HUDEP-2 (cell line): Measurements from ENCODE around the gene RNF41.
A peak's percentile ranks its signal among the peaks of the same experiment; 100 is the strongest.
"Not testable (repeated sequence)": the region's sequence is repeated elsewhere in the genome, so short reads cannot be mapped to it uniquely, and the experiment has no call there.

Source experiments
- DNase-seq, 76 experiments: peaks; one replicate each; lab custom pipeline; 2025; ENCODE audit not compliant: unreplicated experiment in 76 of 76; lab: John Stamatoyannopoulos, UW

RNF41 gene

DNA sequence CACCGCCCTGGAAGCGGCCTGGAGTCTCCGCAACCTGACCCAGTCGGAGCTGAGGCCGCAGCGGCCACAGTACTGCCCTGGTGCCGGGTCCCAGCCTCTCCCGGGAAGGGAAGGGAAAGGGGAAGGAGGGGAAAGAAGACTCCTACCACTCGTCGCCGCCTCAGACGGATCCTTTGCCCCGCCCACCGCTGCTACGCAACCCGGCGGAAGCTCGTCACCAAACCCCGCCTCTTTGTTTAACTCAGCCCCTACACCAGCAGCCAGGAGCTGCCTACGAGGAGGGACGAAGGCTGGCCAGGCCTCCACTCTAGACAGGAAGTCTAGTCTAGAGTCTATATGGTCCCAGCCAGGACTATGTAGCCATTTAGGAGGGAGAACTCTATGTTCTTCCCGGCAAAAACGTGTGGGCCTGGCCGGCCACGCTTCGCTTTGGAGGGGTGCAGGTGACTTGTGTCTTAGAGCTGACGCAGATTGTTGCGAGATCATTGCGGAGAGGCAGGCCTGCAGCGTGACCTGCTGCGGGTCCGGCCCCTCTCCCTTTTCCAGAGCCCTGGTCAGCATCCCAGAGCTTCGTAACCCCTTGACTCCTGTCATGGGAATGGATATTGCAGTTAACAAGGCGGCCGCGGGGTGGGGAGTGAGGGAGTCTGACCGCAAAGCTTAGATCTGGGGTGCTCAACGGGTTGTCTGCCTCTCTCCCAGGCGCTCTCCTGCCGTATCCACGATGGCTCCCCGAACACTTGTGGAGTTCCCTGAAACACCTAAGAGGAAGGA, at the start of gene RNF41:
TSS of gene RNF41 (minus strand) at position 166 of the 774 bp plus-strand sequence. CDS start 7,875 bp downstream, outside the sequence.
- peak in 75 of 76 experiments; percentile 57 to 96 (median 88) for DNase-seq

DNA sequence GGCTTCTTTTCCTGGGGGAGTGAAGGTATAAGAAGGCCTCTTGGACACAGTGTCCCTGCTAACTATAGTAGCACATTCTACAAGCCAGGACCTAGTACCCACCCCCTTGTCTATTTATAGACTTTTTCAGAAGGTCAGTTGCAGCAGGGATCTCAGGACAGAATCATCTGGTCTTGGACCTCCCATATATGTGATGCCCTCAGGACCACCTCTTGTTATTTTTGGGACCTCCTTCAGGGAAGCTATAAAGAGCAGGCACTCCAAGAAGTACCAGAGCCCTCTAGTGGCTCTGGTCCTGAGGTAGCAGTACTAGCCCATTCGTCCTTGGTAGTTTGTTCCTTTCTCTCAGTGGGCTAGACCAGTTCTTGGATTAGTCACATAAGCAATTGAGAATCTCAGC, 49.3 kb upstream of the RNF41 start:
- DNase-seq, result peak in 10 of 76 experiments; percentile 5 to 29 (median 14)

DNA sequence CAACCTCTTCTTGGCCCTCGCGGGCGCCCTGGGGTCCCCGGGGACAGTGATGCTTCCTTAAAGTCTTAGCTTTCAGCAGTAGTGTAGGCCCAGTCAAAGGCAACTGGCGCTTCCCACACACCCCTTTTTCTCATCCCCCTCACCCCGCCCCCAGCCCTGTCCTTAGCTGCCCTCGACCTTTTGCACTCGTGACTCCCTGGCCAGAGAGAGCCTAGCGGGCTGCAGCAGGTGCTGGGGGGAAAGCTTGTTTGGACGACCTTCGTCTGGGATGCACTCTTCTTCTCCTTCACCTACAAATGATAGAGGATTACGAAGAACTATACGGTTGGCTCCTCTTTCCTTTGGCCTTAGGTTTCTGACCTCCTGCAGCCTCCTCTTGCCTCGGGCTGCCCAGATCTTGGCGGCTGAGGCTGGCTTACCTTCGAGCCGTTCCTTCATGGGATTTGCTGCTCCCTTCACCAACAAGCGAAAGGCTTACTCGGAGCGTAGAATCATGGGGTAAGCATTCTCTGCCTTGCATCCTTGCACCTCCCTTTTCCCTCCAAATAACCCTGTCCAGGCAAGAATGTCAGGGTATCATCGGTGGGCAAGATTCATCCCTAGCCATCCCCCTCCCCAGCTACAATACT, 45.8 kb upstream of the RNF41 start:
- DNase-seq, result peak in 3 of 76 experiments; percentile 3 to 26 (median 15)

DNA sequence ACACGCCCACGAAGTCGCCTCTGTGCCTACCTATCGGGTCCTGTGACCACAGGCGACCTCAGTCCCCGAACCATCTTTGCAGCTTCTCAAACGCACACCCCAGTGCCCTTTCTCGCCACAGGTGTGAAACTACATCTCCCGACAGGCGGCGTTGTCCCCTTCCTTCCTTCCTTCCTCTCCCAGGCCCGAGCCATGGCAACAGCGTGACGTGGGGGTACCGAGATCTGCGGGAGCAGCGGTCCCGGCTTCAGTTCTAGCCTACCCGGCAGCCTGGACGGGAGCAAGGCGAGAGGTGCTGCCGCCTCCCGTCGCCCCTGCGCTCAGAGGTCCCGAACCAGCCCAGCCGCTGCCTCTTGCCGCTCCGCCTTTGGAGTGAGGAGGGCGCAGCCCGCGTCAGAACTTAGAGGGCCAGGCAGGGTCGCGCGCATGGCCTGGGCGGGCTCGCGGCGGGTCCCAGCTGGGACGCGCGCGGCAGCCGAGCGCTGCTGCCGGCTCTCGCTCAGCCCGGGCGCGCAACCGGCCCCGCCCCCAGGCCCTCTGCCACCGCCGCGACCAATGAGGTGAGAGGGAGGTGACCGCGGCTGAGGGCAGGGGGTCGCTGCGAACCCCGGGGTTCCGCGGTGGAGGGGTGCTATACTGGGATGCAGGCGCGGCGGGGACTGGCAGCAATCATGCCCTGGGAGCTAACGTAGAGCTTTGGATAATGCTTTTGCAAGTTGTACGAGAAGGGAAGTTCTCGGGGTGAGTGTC, 45.1 kb upstream of the RNF41 start, which contains the start of gene COQ10A:
TSS of gene COQ10A (plus strand) at position 250 of the 750 bp plus-strand sequence. CDS start at position 427, 177 bp downstream.
- peak in 72 of 76 experiments; percentile 18 to 89 (median 69) for DNase-seq

DNA sequence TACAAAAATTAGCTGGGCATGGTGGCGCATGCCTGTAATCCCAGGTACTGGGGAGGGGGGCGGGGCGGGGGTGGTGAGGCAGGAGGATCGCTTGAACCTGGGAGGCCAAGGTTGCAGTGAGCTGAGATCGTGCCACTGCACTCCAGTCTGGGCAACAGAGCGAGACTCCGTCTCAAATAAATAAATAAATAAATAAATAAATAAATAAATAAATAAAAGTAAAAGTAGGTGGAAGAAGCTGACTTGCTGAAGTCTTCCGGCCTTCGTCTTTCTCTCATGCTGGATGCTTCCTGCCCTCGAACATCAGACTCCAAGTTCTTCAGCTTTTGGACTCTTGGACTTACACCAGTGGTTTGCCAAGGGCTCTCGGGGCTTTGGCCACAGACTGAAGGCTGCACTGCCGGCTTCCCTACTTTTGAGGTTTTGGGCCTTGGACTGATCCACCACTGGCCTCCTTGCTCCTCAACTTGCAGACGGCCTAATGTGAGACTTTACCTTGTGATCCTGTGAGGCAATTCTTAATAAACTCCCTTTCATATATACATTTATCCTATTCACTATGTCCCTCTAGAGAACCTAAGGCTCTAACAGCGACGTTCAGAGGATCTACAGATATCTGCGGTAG, 44.5 kb upstream of the RNF41 start:
- DNase-seq, result not testable (repeated sequence)

DNA sequence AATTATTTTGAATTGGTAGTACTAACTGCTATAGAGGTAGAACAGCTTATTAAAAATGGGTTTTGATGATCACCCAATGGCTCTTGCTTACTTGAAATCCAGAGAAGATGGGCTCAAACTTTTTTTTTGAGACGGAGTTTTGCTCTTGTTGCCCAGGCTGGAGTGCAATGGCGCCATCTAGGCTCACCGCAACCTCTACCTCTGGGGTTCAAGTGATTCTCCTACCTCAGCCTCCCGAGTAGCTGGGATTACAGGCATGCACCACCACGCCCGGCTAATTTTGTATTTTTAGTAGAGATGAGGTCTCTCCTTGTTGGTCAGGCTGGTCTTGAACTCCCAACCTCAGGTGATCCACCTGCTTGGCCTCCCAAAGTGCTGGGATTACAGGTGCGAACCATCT, 41.2 kb upstream of the RNF41 start:
- DNase-seq, result peak in 5 of 76 experiments; percentile 4 to 26 (median 9)

GRCh38 chr12:56261503-56262232, 39.9 kb upstream of the RNF41 start:
- DNase-seq, result peak in 18 of 76 experiments; percentile 5 to 34 (median 18)

DNA sequence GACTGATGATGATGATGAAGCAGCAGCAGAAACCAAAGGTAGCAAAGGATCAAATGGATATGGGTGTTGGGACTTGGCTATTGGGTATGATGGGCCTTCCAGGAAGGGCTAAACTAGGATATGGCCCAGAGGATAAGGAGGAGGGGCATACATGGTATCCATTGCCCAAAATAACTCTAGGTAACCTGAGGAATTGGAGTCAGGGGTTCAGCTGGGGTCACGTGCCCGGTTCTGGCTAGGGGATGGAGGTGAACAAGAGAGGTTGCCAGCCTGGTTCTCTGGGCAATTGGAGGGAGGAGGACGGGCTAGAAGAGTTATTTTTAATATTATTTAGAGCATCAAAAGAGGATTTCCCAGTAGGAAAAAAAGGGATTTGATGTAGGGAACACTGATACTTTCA, 39.2 kb upstream of the RNF41 start:
- DNase-seq, result no peak

DNA sequence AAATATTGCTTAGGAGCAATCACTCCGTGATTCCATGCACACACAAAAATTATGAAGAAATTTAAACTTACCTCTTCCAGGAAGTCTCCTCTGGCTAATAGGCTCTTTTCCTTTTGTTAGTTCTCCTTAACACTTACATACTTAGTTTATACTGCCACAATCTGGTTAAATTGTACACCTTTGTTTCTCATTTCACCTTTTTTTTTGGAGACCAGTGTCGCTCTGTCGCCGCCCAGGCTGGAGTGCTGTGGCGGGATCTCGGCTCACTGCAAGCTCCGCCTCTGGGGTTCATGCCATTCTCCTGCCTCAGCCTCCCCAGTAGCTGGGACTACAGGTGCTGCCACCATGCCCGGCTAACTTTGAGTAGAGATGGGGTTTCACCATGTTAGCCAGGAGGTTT, 38.7 kb upstream of the RNF41 start:
- DNase-seq, result no peak

DNA sequence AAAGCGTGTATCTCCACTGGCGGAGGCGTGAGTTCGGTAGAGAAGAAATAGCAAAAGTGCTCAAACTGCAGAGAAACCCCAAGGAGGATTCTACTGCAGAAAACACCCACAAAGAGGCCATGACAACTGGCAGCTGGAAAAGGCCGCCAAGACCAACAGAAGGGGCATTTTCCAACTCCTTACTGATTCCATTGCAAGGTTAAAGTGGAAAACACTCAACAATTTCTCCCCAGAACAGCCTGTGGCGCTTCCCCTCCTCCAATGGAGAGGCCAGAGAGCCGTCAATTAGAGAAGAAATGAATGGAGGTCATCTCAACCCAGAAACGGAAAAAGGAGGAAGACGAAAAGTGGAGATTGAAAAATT, 37.1 kb upstream of the RNF41 start:
- peak in 1 of 76 experiments; percentile 38 for DNase-seq

- DNase-seq, result peak in 56 of 76 experiments; percentile 5 to 83 (median 54)
Observed at GRCh38 chr12:56258068-56258819, 36.5 kb upstream of the RNF41 start, which contains the start of gene ANKRD52. Gene ANKRD52, minus strand, starts transcription at chr12:56258384. Its CDS starts 115 bp downstream, at chr12:56258269.

- peak in 2 of 76 experiments; percentile 6 to 11 for DNase-seq
Observed at GRCh38 chr12:56257491-56258067, 35.9 kb upstream of the RNF41 start.

GRCh38 chr12:56257071-56257470, 35.3 kb upstream of the RNF41 start:
- DNase-seq, result no peak

DNA sequence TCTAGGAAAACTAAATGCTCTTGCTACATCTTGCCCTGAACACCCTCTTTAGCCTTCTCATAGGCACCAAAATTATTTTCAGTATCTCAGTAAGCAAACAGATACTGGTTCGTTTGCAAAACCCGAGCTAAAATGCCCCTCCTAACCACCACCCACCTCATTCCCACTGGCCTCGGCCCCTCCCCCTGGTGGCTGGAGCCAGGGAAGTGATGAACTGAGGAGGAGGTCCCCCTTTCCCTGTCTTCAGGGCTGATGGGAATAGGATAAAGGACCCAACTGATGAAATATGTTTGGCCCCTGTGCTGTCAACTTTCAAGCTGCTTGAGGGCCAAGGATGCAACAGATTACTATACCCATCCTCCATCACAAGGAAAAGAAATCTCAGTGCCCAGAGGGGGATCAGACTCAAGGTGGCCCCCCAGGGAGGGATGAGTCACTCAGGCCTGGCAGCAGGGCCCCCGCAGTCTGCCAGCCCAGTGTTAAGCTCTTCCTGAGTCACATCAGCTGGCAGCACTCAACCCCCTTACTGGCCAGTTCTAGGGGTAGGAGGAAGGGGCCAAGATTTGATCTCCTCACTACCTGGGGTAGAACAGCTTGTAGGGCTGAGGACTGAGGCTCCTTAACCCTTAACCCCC, 34.7 kb upstream of the RNF41 start:
- DNase-seq, result peak in 4 of 76 experiments; percentile 3 to 19 (median 12)

- DNase-seq, result no peak
Observed at GRCh38 chr12:56255671-56256070, 33.9 kb upstream of the RNF41 start.

DNA sequence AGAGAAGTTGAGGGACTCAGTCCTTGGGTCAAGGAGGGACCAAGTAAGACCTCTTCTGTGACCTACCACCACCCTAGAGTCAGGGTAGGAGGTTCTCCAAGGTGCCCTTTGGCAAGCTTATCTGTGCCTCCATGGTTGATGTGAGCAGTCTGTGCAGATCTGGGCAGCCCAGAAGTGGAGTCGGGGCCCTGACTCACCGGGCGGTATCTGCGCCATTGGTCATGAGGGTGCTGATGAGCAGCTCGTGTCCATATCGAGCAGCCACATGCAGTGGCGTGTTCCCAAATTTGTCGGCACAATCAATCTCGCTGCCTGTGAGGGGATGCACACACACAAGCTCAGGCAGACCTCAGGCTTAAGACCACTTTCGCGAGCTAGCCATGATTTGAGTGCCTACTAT, 31.4 kb upstream of the RNF41 start:
- peak in 64 of 76 experiments; percentile 9 to 85 (median 52) for DNase-seq

DNA sequence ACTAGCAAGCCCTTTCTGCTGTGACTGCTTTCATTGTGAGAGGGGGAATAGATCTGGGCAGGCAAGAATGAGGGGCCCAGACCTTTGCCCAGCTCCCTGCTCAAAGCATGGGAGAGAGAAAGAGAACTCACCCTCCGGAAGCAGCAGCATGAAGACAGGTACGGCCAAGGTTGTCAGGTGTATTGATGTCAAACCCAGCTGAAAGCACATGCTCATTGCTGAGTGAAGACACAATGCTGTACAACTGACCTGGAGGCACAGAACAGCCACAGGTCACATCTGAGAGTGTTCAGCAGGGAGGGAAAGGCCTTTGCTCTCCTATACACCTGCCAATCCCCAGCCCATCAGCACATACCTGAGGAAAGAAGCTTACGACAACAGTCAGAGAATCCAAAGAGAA, 30.9 kb upstream of the RNF41 start:
- no peak for DNase-seq

GRCh38 chr12:56248711-56249110, 27.0 kb upstream of the RNF41 start:
- DNase-seq, result no peak
